Endometrial microvascular endothelial cells (primary cell): ENCODE results near the gene MRPS31. TPM values are rescaled to one million over a fixed set of nuclear protein-coding genes. Genes with fewer than 3 reads are reported as not detected.

Experiments used
- in situ Hi-C: cut with HindIII; loops from 2 replicates; pipeline ENCODE4 v1.10.0; 2017; ENCODE audit warnings: low sequenced_read_pairs, low pct_unique_long_range_greater_than_20kb; ENCODE audit errors: inconsistent ontology term
- total RNA-seq: library from RNA; depleted of rRNA; stranded (reverse); fragments of >200 nt; gene quantifications from one replicate; pipeline ENCODE4 v1.2.3, GENCODE V29; 2015; ENCODE audit errors: inconsistent ontology term

Gene MRPS31
- total RNA-seq, 1 donor from 2014 or later, result 12.9 TPM

- in situ Hi-C loops, result loop anchor here (5.0 to 25.0 kb wide), 3 partner anchors 598 to 945 kb away; no protein-coding TSS in a partner anchor
These were observed 88.3 kb downstream of the MRPS31 start for GRCh38 chr13:40682449-40683240.

GRCh38 chr13:40681341-40682146 lies 89.4 kb downstream of the MRPS31 start:
- in situ Hi-C loops, result loop anchor here (5.0 to 25.0 kb wide), 3 partner anchors 597 to 944 kb away; no protein-coding TSS in a partner anchor

GRCh38 chr13:40680659-40681323 lies 90.2 kb downstream of the MRPS31 start:
- in situ Hi-C loops, result loop anchor here (5.0 to 25.0 kb wide), 3 partner anchors 596 to 943 kb away; no protein-coding TSS in a partner anchor

GRCh38 chr13:40679480-40679985 lies 91.5 kb downstream of the MRPS31 start:
- in situ Hi-C loops, result loop anchor here (25.0 kb wide), 1 partner anchor 942 kb away; no protein-coding TSS in a partner anchor

Other genes with a start within 250 kb of the MRPS31 start
- 13.7 TPM for gene FOXO1, start 104.5 kb downstream of the MRPS31 start, total RNA-seq
- 41.9 TPM for gene SLC25A15, start 18.4 kb upstream of the MRPS31 start, total RNA-seq
- gene ELF1, start 248.1 kb upstream of the MRPS31 start, total RNA-seq, result 61.0 TPM